K562 (cell line): ENCODE data around the gene PNP. TPM values are rescaled to one million over a fixed set of nuclear protein-coding genes. Genes with fewer than 3 reads are reported as not detected.

ENCODE experiments used
- MAX ChIP-seq: sonication (generic); formaldehyde crosslinking; IDR thresholded peaks from 2 replicates; pipeline ENCODE4 v1.9.0; 2022; ENCODE audit warnings: mild to moderate bottlenecking, missing genetic modification reagents
- MED1 ChIP-seq: sonication (generic); formaldehyde crosslinking; IDR thresholded peaks from 2 replicates; pipeline ENCODE4 v1.8.1; 2023; ENCODE audit warnings: missing genetic modification reagents, borderline replicate concordance
- NCOA4 ChIP-seq: fragments of 450-650 bp; IDR thresholded peaks from 2 replicates; pipeline ENCODE4 v1.6.1; 2018; ENCODE audit warnings: mild to moderate bottlenecking; ENCODE audit not compliant: partially characterized antibody
- POLR2AphosphoS5 ChIP-seq: IDR thresholded peaks from 2 replicates; pipeline ENCODE4 v1.6.1; 2011; ENCODE audit warnings: mild to moderate bottlenecking, low read depth, low read length, moderate library complexity; ENCODE audit not compliant: control insufficient read depth, insufficient read depth
- RBFOX2 ChIP-seq: fragments of 200-400 bp; formaldehyde crosslinking; IDR thresholded peaks from 2 replicates; pipeline ENCODE4 v1.6.1; 2017; ENCODE audit warnings: low read depth, mild to moderate bottlenecking, low read length, moderate library complexity
- SMARCE1 ChIP-seq: fragments of 450-650 bp; IDR thresholded peaks from 2 replicates; pipeline ENCODE4 v1.7.1; 2016; ENCODE audit warnings: mild to moderate bottlenecking
- SREBF1 ChIP-seq: fragments of 150-350 bp; IDR thresholded peaks from 2 replicates; pipeline ENCODE4 v1.6.1; 2014; ENCODE audit warnings: antibody characterized with exemption, low read depth, low read length, borderline replicate concordance
- TBL1XR1 ChIP-seq, 2 experiments: IDR thresholded peaks; 2 replicates each; pipeline ENCODE4 v1.6.1; 2012; ENCODE audit warnings: improper control_type of control experiment in 2 of 2, low read length in 2 of 2, mild to moderate bottlenecking in 1 of 2
- TCF7L2 ChIP-seq: fragments of 150-350 bp; IDR thresholded peaks from 2 replicates; pipeline ENCODE4 v1.6.1; 2016; ENCODE audit warnings: low read depth, mild to moderate bottlenecking, low read length, moderate library complexity
- U2AF2 ChIP-seq: fragments of 200-400 bp; formaldehyde crosslinking; optimal IDR thresholded peaks from 2 replicates; pipeline ENCODE3; 2017; ENCODE audit warnings: low read depth, mild to moderate bottlenecking, low read length
- VEZF1 ChIP-seq: fragments of 200-800 bp; sonication (Bioruptor generic); IDR thresholded peaks from 2 replicates; pipeline ENCODE4 v1.6.1; 2017; ENCODE audit warnings: missing genetic modification characterization, missing compliant biosample characterization
- XRCC4 ChIP-seq: IDR thresholded peaks from one replicate; pipeline ENCODE4 v1.6.1; 2011; ENCODE audit not compliant: insufficient read depth, insufficient read length; ENCODE audit errors: extremely low read depth
- ZNF133 ChIP-seq: fragments of 250-450 bp; sonication (Bioruptor Pico); IDR thresholded peaks from 2 replicates; pipeline ENCODE4 v1.4.0; 2020; ENCODE audit warnings: mild to moderate bottlenecking
- ZNF347 ChIP-seq: fragments of 450-650 bp; formaldehyde crosslinking; IDR thresholded peaks from 2 replicates; pipeline ENCODE4 v1.4.0; 2020; ENCODE audit warnings: low read depth, mild to moderate bottlenecking, moderate library complexity
- ZNF431 ChIP-seq: sonication (generic); formaldehyde crosslinking; IDR thresholded peaks from 2 replicates; pipeline ENCODE4 v1.8.0; 2022; ENCODE audit warnings: mild to moderate bottlenecking, missing genetic modification reagents
- ZNF586 ChIP-seq: fragments of 450-650 bp; formaldehyde crosslinking; conservative IDR thresholded peaks from 2 replicates; pipeline ENCODE4 v1.4.0; 2020; ENCODE audit warnings: mild to moderate bottlenecking, moderate library complexity
- polyA plus RNA-seq, 8 experiments: library from polyadenylated mRNA; depleted of rRNA in 4 of 8; stranded (reverse) in 5 of 8; unstranded in 3 of 8; fragments of >200 nt; fragmentation: Nextera tagmentation in 2 of 8; fragmentation: Illumina TruSeq in 1 of 8; extraction: Ambion mirVana in 2 of 8; extraction: Trizol in 1 of 8; gene quantifications; 2 replicates each; pipeline versions ENCODE4 v1.2.1 to v1.2.3, GENCODE V29; 2011 to 2014; ENCODE audit warnings: inconsistent platforms in 1 of 8, missing spikeins in 1 of 8
- total RNA-seq, 7 experiments: library from RNA; depleted of rRNA in 6 of 7; stranded (reverse); fragments of >200 nt in 6 of 7; fragmentation: Illumina TruSeq in 2 of 7; extraction: Trizol in 2 of 7; gene quantifications; 2 replicates each; pipeline versions ENCODE4 v1.2.1 to v1.2.3, GENCODE V29; 2011 to 2021; ENCODE audit warnings: low replicate concordance in 1 of 7
- TF ChIP-seq, protein P1 (sequence below): sonication (generic); formaldehyde crosslinking; IDR thresholded peaks from 2 replicates; pipeline ENCODE4 v1.8.0; 2022; ENCODE audit warnings: missing genetic modification reagents, mild to moderate bottlenecking, moderate library complexity, borderline replicate concordance
- TF ChIP-seq, protein P2 (sequence below): fragments of 250-450 bp; sonication (Bioruptor Pico); IDR thresholded peaks from 2 replicates; pipeline ENCODE4 v1.8.0; 2022; ENCODE audit warnings: inconsistent platforms, mild to moderate bottlenecking, moderate library complexity, borderline replicate concordance
- TF ChIP-seq, protein P3 (sequence below), 2 experiments: fragments of 450-650 bp; conservative IDR thresholded peaks; 2 replicates each; pipeline ENCODE4 v1.6.1; 2017; ENCODE audit warnings: mild to moderate bottlenecking in 2 of 2, moderate library complexity in 2 of 2

PNP gene
- total and polyA plus RNA-seq, 9 of the 15 experiments (the other 6 are each of a cell fraction or from before 2014, with no cell fraction given) = 92.5 to 288 (median 137) TPM

GRCh38 chr14:20477211-20477876 is 8.1 kb downstream of the PNP start (continued):
- TF ChIP-seq, protein P1, sequence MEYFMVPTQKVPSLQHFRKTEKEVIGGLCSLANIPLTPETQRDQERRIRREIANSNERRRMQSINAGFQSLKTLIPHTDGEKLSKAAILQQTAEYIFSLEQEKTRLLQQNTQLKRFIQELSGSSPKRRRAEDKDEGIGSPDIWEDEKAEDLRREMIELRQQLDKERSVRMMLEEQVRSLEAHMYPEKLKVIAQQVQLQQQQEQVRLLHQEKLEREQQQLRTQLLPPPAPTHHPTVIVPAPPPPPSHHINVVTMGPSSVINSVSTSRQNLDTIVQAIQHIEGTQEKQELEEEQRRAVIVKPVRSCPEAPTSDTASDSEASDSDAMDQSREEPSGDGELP = peak; percentile 90
- peak; percentile 43; the same call in 1 of the 2 replicates for TF ChIP-seq RBFOX2
- TF ChIP-seq, protein P2, sequence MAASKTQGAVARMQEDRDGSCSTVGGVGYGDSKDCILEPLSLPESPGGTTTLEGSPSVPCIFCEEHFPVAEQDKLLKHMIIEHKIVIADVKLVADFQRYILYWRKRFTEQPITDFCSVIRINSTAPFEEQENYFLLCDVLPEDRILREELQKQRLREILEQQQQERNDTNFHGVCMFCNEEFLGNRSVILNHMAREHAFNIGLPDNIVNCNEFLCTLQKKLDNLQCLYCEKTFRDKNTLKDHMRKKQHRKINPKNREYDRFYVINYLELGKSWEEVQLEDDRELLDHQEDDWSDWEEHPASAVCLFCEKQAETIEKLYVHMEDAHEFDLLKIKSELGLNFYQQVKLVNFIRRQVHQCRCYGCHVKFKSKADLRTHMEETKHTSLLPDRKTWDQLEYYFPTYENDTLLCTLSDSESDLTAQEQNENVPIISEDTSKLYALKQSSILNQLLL (CRISPR knock-in tag) = no peak
- TF ChIP-seq, protein P3, sequence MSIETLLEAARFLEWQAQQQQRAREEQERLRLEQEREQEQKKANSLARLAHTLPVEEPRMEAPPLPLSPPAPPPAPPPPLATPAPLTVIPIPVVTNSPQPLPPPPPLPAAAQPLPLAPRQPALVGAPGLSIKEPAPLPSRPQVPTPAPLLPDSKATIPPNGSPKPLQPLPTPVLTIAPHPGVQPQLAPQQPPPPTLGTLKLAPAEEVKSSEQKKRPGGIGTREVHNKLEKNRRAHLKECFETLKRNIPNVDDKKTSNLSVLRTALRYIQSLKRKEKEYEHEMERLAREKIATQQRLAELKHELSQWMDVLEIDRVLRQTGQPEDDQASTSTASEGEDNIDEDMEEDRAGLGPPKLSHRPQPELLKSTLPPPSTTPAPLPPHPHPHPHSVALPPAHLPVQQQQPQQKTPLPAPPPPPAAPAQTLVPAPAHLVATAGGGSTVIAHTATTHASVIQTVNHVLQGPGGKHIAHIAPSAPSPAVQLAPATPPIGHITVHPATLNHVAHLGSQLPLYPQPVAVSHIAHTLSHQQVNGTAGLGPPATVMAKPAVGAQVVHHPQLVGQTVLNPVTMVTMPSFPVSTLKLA (conservative IDR thresholded peaks at IDR 0.05) = peak in 1 of 2 experiments; percentile 35; a peak in 1 of 4 replicates
- TF ChIP-seq TBL1XR1 (IDR thresholded peaks at IDR 0.05; ENCODE audit: low read length in 2 of 2) = no peak
- TF ChIP-seq ZNF133 (CRISPR knock-in tag) = no peak
- peak; percentile 57 for TF ChIP-seq POLR2AphosphoS5
- TF ChIP-seq ZNF347 (CRISPR knock-in tag) = no peak
- no peak for TF ChIP-seq MED1 (CRISPR knock-in tag)
- no peak for TF ChIP-seq TCF7L2
- no peak for TF ChIP-seq XRCC4
- TF ChIP-seq MAX (CRISPR knock-in tag) = no peak
- no peak for TF ChIP-seq SREBF1
- TF ChIP-seq NCOA4 = no peak
- TF ChIP-seq ZNF586 (CRISPR knock-in tag) = no peak
- TF ChIP-seq U2AF2 = no peak
- peak; percentile 39; the same call in 1 of the 2 replicates for TF ChIP-seq VEZF1 (CRISPR knock-in tag)
- TF ChIP-seq ZNF431 = no peak
- TF ChIP-seq SMARCE1 = peak; percentile 69; the same call in 1 of the 2 replicates
